Measurements from ENCODE around the gene PPP1R13B. TPM values are rescaled to one million over a fixed set of nuclear protein-coding genes. Genes with fewer than 3 reads are reported as not detected.

Gene PPP1R13B
- total RNA-seq, 1 experiment from 2014 or later = 5.6 TPM

DNA sequence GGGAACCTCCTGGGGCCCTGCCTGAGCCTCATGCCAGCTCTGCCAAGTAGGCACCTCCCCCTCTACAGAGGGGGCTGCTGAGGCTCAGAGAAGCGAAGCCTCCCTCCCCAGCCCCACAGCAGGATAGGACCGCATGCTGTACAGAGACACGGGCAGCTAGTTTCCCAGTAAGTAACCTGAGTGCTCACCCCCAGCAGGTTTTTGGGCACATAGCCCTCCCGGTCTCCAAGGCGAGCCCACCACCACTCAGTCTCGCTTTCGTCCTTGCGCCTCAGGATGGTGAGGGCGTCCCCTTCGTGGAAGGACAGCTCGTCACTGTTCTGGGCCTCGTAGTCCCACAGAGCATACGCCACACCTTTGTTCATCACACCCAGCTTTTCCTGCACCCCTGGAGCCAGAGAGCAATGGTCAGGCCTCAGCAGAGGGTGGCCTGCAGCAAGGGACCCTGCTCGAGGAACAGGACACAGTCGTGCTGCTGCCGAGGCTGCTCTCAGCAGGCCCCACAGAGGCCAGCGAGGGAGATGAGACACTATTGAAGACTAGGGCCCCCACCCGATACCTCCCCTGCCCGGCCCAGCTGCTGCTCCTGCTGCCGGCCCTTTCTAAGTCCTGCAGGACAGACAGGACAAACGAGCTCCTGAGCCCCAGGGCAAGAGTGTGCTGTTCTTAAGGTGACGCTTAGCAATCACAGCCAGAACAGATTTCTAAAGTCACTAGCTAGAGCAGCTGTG, 111.4 kb downstream of the PPP1R13B start:
- Histone ChIP-seq H3K4me3 (no peak overlapping the region), H3K27me3 (no peaks in the 10 kb centered on the region), H3K36me3 (no peaks in the 10 kb centered on the region), H3K9me3 (no peaks in the 10 kb centered on the region)
- DNase-seq = no peak

DNA sequence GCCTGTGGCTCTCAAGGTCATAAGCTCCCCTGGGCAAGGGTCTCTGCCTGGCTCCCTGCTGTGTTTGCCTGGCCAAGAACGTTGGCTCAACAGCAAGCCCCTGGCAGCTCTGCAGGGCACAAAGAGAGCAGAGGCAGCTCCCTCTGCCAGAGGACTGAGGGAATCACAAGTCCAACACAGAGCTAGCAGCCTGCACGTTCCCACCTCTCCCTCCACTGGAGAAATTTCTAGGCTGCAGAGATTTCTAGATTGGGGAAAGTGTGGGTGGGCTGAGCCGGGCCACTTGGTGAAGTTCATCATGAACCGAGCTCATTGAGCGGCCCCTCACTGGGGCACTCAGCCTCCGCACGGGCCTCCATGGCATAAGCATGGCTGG, 111.9 kb downstream of the PPP1R13B start:
- H3K27me3 ChIP-seq = no peaks in the 10 kb centered on the region
- DNase-seq = no peak
- no peak overlapping the region for H3K4me3 ChIP-seq
- no peaks in the 10 kb centered on the region for H3K9me3 ChIP-seq
- no peaks in the 10 kb centered on the region for H3K36me3 ChIP-seq

DNA sequence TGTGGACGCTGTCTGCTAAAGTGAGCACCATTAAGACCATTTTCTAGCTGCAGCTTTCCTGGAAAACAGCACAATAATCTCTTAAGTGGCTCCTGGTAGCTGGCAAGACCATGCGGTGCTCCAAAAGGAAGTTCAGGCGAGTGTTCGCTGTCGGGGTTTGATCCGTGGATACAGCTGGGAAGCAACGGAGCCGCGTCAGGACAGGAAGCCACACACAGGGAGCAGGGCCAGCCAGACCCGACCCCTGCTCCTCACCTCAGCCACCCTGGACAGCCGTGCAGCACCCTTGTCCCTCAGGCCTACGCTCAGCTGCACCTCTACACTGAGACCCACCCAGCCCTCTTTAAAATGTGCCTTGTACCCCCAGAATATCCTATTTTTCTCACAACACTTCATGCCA, 112.4 kb downstream of the PPP1R13B start:
- DNase-seq = no peak
- Histone ChIP-seq H3K36me3 (no peaks in the 10 kb centered on the region), H3K4me3 (no peak overlapping the region), H3K9me3 (no peaks in the 10 kb centered on the region), H3K27me3 (no peaks in the 10 kb centered on the region)

- no peaks in the 10 kb centered on the region for H3K36me3 ChIP-seq
- H3K27me3 ChIP-seq = no peaks in the 10 kb centered on the region
- no peaks in the 10 kb centered on the region for H3K9me3 ChIP-seq
- H3K4me3 ChIP-seq = no peak overlapping the region
- DNase-seq = no peak
These were observed 113.1 kb downstream of the PPP1R13B start for GRCh38 chr14:103734081-103734888.

DNA sequence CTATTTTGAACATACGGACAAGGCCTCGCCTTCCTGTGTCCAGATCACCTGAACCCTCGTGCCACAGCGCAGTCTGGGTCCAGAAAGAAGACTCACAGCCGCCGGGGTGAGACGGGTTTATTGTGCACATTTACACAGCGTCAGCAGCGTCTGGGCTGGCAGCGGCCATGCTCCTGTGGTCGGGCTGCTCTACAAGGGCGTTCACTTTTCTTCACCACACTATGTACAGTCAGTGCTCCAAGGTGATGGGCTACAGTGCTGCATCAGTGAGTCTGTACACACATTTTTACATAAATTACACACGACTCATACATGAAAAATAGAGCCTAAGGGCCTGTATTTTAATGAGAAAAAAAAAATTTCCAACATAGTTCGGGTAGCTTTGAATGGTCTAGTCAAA, 113.7 kb downstream of the PPP1R13B start:
- Histone ChIP-seq H3K9me3 (no peaks in the 10 kb centered on the region), H3K4me3 (no peak overlapping the region), H3K27me3 (no peaks in the 10 kb centered on the region), H3K36me3 (no peaks in the 10 kb centered on the region; the same call in 1 of the 2 replicates)
- no peak for DNase-seq

DNA sequence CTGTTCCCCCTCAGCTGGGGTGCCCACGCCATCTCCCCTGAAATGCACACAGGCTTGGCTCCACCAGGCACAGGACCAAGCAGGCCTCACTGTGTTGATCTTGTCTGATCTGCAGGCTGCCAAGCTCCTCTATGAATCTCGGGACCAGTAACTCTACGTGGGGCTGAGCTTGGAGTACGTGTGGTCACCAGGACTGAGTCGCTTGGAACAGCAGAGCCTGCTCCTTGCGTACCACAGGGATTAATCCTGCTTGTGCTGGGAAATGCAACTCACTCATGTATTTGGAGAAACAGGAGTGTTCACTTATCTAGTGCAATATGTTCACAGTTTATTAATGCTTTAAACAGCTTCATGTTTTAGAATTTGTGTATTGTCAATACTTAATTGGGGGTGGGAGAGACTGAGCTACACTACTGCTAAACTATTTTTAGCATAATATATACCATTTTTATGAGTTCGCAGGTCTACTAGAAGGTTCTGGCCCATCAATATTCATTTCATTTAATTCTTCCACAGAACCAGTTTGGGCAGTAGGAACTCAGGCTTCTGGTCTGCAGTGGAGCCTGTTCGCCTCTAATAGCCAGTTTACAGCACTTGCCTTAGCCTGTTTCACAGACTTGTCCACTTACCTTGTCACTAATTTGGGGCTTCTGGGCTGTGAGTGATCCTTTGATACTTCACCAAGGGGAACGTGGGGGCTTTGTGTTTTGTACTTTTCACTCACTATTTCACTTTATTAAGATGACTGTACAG, 114.3 kb downstream of the PPP1R13B start:
- H3K36me3 ChIP-seq = no peaks in the 10 kb centered on the region; the same call in 1 of the 2 replicates

GRCh38 chr14:103731916-103732867, 115.2 kb downstream of the PPP1R13B start:
- H3K36me3 ChIP-seq = no peaks in the 10 kb centered on the region; the same call in 1 of the 2 replicates
- no peaks in the 10 kb centered on the region for H3K27me3 ChIP-seq
- no peaks in the 10 kb centered on the region for H3K9me3 ChIP-seq
- DNase-seq = no peak
- no peak overlapping the region for H3K4me3 ChIP-seq

More for the DNA sequence above, 114.3 kb downstream of the PPP1R13B start:
- H3K4me3 ChIP-seq = no peak overlapping the region
- H3K27me3 ChIP-seq = no peaks in the 10 kb centered on the region
- H3K9me3 ChIP-seq = no peaks in the 10 kb centered on the region
- no peak for DNase-seq

GRCh38 chr14:103731481-103731880, 115.9 kb downstream of the PPP1R13B start:
- DNase-seq = no peak
- H3K36me3 ChIP-seq = no peaks in the 10 kb centered on the region; the same call in 1 of the 2 replicates

DNA sequence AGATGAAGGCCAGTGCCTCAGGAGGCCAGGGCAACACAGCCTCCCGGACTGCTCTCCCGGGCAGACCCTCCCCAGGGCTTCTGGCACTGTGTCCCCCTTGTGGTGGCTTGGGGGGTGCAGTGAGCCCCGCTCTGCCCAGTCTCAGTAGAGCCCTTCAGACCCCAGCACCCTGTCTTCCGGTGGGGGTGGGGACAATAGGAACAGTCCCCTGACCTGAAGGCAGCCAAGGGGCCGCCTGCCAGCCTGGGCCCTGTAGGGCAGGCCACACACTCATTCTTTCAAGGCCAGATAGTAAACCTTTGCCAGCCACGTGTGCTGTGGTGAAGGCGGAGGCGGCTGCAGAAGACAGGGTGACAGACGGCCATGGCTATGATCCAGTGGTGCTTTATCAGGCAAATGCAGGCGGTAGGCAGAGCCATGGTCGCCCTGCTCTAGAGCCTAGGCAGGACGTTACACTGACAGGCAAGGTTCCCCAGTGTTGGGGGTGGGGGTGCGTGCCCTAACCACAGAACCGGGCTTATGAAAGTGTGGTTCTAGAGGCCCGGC, 116.8 kb downstream of the PPP1R13B start:
- Histone ChIP-seq H3K36me3 (no peaks in the 10 kb centered on the region; the same call in 1 of the 2 replicates), H3K27me3 (no peaks in the 10 kb centered on the region), H3K4me3 (no peak overlapping the region), H3K9me3 (no peaks in the 10 kb centered on the region)
- no peak for DNase-seq

More at GRCh38 chr14:103731481-103731880, 115.9 kb downstream of the PPP1R13B start:
- no peak overlapping the region for H3K4me3 ChIP-seq
- H3K27me3 ChIP-seq = no peaks in the 10 kb centered on the region
- H3K9me3 ChIP-seq = no peaks in the 10 kb centered on the region

DNA sequence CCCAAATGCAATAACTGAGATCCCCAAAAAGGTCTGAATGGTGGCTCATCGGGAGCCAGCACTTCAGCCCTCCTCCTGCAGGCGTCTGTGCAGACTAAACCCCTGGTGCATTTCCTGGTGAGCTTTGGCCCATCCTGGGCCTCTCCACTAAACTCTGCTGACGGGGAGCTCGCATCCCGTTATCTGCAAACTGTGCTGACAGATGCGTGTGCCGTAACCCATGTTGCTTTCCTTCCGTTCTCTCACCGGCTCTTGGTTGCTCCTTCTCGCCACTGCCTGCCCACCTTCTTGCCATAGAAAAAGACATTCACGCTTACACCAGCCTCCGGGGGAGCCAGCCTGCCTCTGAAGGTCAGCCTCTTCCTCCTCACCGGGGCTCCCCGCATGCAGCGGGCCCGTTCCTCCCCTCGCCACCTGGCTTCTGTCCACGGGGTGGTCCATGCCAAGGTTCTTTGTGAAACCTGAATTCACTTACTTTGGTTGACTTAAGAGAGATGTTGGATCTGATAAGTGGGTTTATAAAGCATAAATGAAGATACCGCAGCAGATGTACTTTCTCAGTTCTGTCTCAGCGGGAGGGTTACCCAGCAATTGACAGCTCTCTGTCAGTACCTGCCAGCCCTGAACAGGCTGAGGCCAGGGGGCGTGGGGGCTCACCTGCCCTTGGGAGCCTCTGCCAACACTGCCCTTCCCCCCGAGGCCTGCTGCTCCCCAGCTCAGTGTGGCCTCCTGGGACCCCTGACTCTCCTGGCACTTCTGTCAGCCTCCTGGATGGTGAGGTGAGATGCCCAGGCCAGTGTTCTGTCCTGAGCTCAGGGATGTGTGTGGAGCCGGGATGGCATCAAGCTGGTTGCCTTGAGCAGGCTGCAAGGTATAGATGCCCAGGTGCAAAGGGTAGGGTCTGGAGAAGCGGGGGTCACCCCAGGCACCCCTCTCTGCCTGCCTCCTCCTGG, 117.6 kb downstream of the PPP1R13B start:
- Histone ChIP-seq H3K36me3 (no peaks in the 10 kb centered on the region; the same call in 1 of the 2 replicates), H3K4me3 (no peak overlapping the region), H3K27me3 (no peaks in the 10 kb centered on the region), H3K9me3 (no peaks in the 10 kb centered on the region)
- DNase-seq = no peak

GRCh38 chr14:103728721-103729120, 118.7 kb downstream of the PPP1R13B start:
- no peak for DNase-seq
- Histone ChIP-seq H3K36me3 (no peaks in the 10 kb centered on the region; the same call in 1 of the 2 replicates), H3K9me3 (no peaks in the 10 kb centered on the region)

GRCh38 chr14:103728141-103728540, 119.2 kb downstream of the PPP1R13B start:
- no peak for DNase-seq
- no peaks in the 10 kb centered on the region for H3K27me3 ChIP-seq
- H3K9me3 ChIP-seq = no peaks in the 10 kb centered on the region
- no peak overlapping the region for H3K4me3 ChIP-seq
- no peaks in the 10 kb centered on the region; the same call in 1 of the 2 replicates for H3K36me3 ChIP-seq

More at GRCh38 chr14:103728721-103729120, 118.7 kb downstream of the PPP1R13B start:
- no peaks in the 10 kb centered on the region for H3K27me3 ChIP-seq
- no peak overlapping the region for H3K4me3 ChIP-seq

- H3K9me3 ChIP-seq = no peaks in the 10 kb centered on the region
- H3K27me3 ChIP-seq = no peaks in the 10 kb centered on the region
- H3K36me3 ChIP-seq = no peaks in the 10 kb centered on the region; the same call in 1 of the 2 replicates
- H3K4me3 ChIP-seq = no peak overlapping the region
- DNase-seq = no peak
These were observed 119.9 kb downstream of the PPP1R13B start for GRCh38 chr14:103727313-103727980.

DNA sequence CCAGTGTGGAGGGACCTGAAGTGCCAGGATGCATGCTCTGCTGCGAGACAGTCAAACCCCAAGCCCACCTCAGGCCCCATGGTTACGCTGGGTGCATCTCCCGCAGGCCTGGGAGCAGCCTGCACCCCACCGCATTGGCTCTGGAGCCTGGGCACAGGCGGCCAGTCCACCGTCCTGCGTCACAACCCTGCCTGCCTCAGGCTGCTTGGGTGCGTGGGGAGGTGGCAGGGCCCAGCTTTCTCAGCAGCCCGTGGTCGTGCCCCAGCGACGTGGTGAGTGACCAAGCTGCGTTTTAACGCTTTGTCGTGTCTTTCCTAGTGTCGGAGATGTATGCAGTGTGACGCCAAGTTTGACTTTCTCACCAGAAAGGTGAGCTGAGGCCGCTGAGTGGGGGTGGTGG, 120.9 kb downstream of the PPP1R13B start:
- no peak for DNase-seq
- Histone ChIP-seq H3K36me3 (no peaks in the 10 kb centered on the region; the same call in 1 of the 2 replicates), H3K4me3 (no peak overlapping the region), H3K9me3 (no peaks in the 10 kb centered on the region), H3K27me3 (no peaks in the 10 kb centered on the region)
